Stomach (tissue), 4 donors: ENCODE data around the gene RECK.

ENCODE experiments used
- EP300 ChIP-seq: sonication (generic); formaldehyde crosslinking; IDR thresholded peaks from one replicate; pipeline ENCODE4 v1.6.1; 2017; ENCODE audit warnings: antibody characterized with exemption
- POLR2A ChIP-seq, 4 donors: fragments of 450-650 bp; IDR thresholded peaks; one replicate each; pipeline ENCODE4 v1.6.1; 2016; ENCODE audit warnings: antibody characterized with exemption in 4 of 4, control low read depth in 2 of 4, mild to moderate bottlenecking in 1 of 4, moderate library complexity in 1 of 4
- POLR2AphosphoS5 ChIP-seq, 3 donors: sonication (generic); formaldehyde crosslinking; IDR thresholded peaks; one replicate each; pipeline ENCODE4 v1.6.1; 2016; ENCODE audit warnings: antibody characterized with exemption in 3 of 3
- TF ChIP-seq, protein P1 (sequence below), 7 experiments: fragments of 450-650 bp in 4 of 7; fragments of 200-600 bp in 3 of 7; sonication (generic) in 3 of 7; IDR thresholded peaks; one replicate each; pipeline ENCODE4 v1.5.1; 2016 to 2019; ENCODE audit warnings: antibody characterized with exemption in 7 of 7, control low read depth in 2 of 7, mild to moderate bottlenecking in 1 of 7

DNA sequence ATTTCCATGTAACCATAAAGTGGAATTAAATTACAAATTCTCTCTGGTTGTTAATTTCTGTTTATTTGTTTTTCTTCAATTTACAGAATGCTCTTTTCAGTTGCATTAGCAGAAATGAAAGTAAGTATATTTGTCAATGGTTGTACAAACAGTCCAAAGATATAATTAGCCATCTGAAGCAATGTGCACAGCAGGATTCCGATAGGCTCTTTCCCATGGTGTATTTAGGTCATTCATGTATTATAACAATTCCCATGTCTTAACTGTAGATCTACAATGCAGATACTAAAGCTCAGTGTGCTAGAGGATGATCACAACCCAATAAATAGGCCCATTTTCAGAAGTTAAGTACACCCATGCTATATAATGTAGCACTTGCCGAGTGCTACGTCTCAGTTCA is 43.8 kb downstream of the RECK start:
- TF ChIP-seq, protein P1, sequence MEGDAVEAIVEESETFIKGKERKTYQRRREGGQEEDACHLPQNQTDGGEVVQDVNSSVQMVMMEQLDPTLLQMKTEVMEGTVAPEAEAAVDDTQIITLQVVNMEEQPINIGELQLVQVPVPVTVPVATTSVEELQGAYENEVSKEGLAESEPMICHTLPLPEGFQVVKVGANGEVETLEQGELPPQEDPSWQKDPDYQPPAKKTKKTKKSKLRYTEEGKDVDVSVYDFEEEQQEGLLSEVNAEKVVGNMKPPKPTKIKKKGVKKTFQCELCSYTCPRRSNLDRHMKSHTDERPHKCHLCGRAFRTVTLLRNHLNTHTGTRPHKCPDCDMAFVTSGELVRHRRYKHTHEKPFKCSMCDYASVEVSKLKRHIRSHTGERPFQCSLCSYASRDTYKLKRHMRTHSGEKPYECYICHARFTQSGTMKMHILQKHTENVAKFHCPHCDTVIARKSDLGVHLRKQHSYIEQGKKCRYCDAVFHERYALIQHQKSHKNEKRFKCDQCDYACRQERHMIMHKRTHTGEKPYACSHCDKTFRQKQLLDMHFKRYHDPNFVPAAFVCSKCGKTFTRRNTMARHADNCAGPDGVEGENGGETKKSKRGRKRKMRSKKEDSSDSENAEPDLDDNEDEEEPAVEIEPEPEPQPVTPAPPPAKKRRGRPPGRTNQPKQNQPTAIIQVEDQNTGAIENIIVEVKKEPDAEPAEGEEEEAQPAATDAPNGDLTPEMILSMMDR (IDR thresholded peaks at IDR 0.05), result no peak
- TF ChIP-seq POLR2A (IDR thresholded peaks at IDR 0.05), result no peak
- no peak for TF ChIP-seq EP300
- no peak for TF ChIP-seq POLR2AphosphoS5 (IDR thresholded peaks at IDR 0.05)
